ENCODE results near the gene C4orf50. TPM values are rescaled to one million over a fixed set of nuclear protein-coding genes. Genes with fewer than 3 reads are reported as not detected.

Gene C4orf50
- total RNA-seq, 4 donors from 2014 or later = 0.14 to 4.9 (median 0.32) TPM; not detected in 1

- no peaks in the 10 kb centered on the region for H3K9me3 ChIP-seq
- intact Hi-C loops (cut with DNase I; ENCODE audit: low total_unique reads) = no loop called here
- H3K4me3 ChIP-seq = no peak overlapping the region
- H3K27me3 ChIP-seq = peaks cover 27% of the 10 kb centered on the region
- WGBS, 2 donors (ENCODE audit: low coverage in 1 of 2) = 87 to 100% methylated on average over 1 to 12 of the region's 12 CpGs
- H3K27ac ChIP-seq = no peak overlapping the region
- in situ Hi-C loops (cut with MboI; ENCODE audit: low pct_ligation_motif_present in 1 of 4, low pct_unique_long_range_greater_than_20kb in 1 of 4, low sequenced_read_pairs in 3 of 4) = no loop called here
- H3K36me3 ChIP-seq = no peaks in the 10 kb centered on the region
- TF ChIP-seq POLR2AphosphoS5 (IDR thresholded peaks at IDR 0.05) (no peak), POLR2A (IDR thresholded peaks at IDR 0.05) (no peak), CTCF (IDR thresholded peaks at IDR 0.05) (no peak), EP300 (IDR thresholded peaks at IDR 0.05; ENCODE audit: low read depth) (no peak)
- DNase-seq = no peak
- H3K4me1 ChIP-seq = no peaks in the 10 kb centered on the region
Observed at GRCh38 chr4:6013564-6013963, 4.7 kb downstream of the C4orf50 start.

- peaks cover 27% of the 10 kb centered on the region for H3K27me3 ChIP-seq
- H3K36me3 ChIP-seq = no peaks in the 10 kb centered on the region
- intact Hi-C loops (cut with DNase I; ENCODE audit: low total_unique reads) (no loop called here), in situ Hi-C loops (cut with MboI; ENCODE audit: low pct_ligation_motif_present in 1 of 4, low pct_unique_long_range_greater_than_20kb in 1 of 4, low sequenced_read_pairs in 3 of 4) (no loop called here)
- WGBS, 2 donors (ENCODE audit: low coverage in 1 of 2) = 43 to 60% methylated on average over 3 to 5 of the region's 5 CpGs
- no peak overlapping the region for H3K27ac ChIP-seq
- no peak for DNase-seq
- H3K4me1 ChIP-seq = no peaks in the 10 kb centered on the region
- TF ChIP-seq POLR2AphosphoS5 (IDR thresholded peaks at IDR 0.05) (no peak), POLR2A (IDR thresholded peaks at IDR 0.05) (no peak), EP300 (IDR thresholded peaks at IDR 0.05; ENCODE audit: low read depth) (no peak), CTCF (IDR thresholded peaks at IDR 0.05) (no peak)
- H3K4me3 ChIP-seq = no peak overlapping the region
- no peaks in the 10 kb centered on the region for H3K9me3 ChIP-seq
Observed at GRCh38 chr4:6012200-6012599, 6.0 kb downstream of the C4orf50 start.

- Histone ChIP-seq H3K4me3 (no peak overlapping the region), H3K4me1 (no peaks in the 10 kb centered on the region), H3K36me3 (no peaks in the 10 kb centered on the region), H3K27ac (no peak overlapping the region), H3K9me3 (no peaks in the 10 kb centered on the region), H3K27me3 (peaks cover 27% of the 10 kb centered on the region)
- in situ Hi-C loops (cut with MboI; ENCODE audit: low pct_ligation_motif_present in 1 of 4, low pct_unique_long_range_greater_than_20kb in 1 of 4, low sequenced_read_pairs in 3 of 4) (no loop called here), intact Hi-C loops (cut with DNase I; ENCODE audit: low total_unique reads) (no loop called here)
- TF ChIP-seq POLR2A (IDR thresholded peaks at IDR 0.05) (no peak), POLR2AphosphoS5 (IDR thresholded peaks at IDR 0.05) (no peak), CTCF (IDR thresholded peaks at IDR 0.05) (no peak), EP300 (IDR thresholded peaks at IDR 0.05; ENCODE audit: low read depth) (no peak)
- 20% methylated on average over 7 of the region's 8 CpGs; no CpG with 5 or more reads in 1 of the 2 donors for WGBS, 2 donors (ENCODE audit: low coverage in 1 of 2)
- DNase-seq = no peak
Observed at GRCh38 chr4:6011686-6012085, 6.5 kb downstream of the C4orf50 start.

- no peak overlapping the region for H3K27ac ChIP-seq
- intact Hi-C loops (cut with DNase I; ENCODE audit: low total_unique reads) = no loop called here
- TF ChIP-seq EP300 (IDR thresholded peaks at IDR 0.05; ENCODE audit: low read depth) (no peak), POLR2AphosphoS5 (IDR thresholded peaks at IDR 0.05) (no peak), CTCF (IDR thresholded peaks at IDR 0.05) (no peak), POLR2A (IDR thresholded peaks at IDR 0.05) (no peak)
- in situ Hi-C loops (cut with MboI; ENCODE audit: low pct_ligation_motif_present in 1 of 4, low pct_unique_long_range_greater_than_20kb in 1 of 4, low sequenced_read_pairs in 3 of 4) = no loop called here
- no peaks in the 10 kb centered on the region for H3K9me3 ChIP-seq
- H3K27me3 ChIP-seq = peaks cover 27% of the 10 kb centered on the region
- no peak for DNase-seq
- 53 to 59% methylated on average over 8 to 11 of the region's 12 CpGs for WGBS, 2 donors (ENCODE audit: low coverage in 1 of 2)
- H3K4me1 ChIP-seq = no peaks in the 10 kb centered on the region
- no peak overlapping the region for H3K4me3 ChIP-seq
- H3K36me3 ChIP-seq = no peaks in the 10 kb centered on the region
Observed at GRCh38 chr4:6011271-6011671, 7.0 kb downstream of the C4orf50 start.
